HG03045 (cell line): ENCODE data around the gene SSMEM1.
"Not testable (repeated sequence)": the region's sequence is repeated elsewhere in the genome, so short reads cannot be mapped to it uniquely, and the experiment has no call there.

Experiments
- ATAC-seq: cut with Tn5 transposase; IDR thresholded peaks from one replicate; pipeline ENCODE4 v1.9.1; 2021; ENCODE audit warnings: mild to moderate bottlenecking, moderate library complexity; ENCODE audit not compliant: unreplicated experiment

Gene SSMEM1

GRCh38 chr7:130210181-130210935 is 2.7 kb downstream of the SSMEM1 start:
- ATAC-seq = no peak

GRCh38 chr7:130213828-130214227 is 6.2 kb downstream of the SSMEM1 start:
- ATAC-seq = no peak

GRCh38 chr7:130216025-130216424 is 8.4 kb downstream of the SSMEM1 start:
- ATAC-seq = no peak

GRCh38 chr7:130216750-130217149 is 9.1 kb downstream of the SSMEM1 start:
- no peak for ATAC-seq

GRCh38 chr7:130218806-130219620 is 11.4 kb downstream of the SSMEM1 start:
- no peak for ATAC-seq

- no peak for ATAC-seq
These were observed 12.2 kb downstream of the SSMEM1 start for GRCh38 chr7:130219871-130220270.

GRCh38 chr7:130221746-130222145 is 14.1 kb downstream of the SSMEM1 start:
- ATAC-seq = no peak

- ATAC-seq = no peak
These were observed 16.0 kb downstream of the SSMEM1 start for GRCh38 chr7:130223646-130224045.

- no peak for ATAC-seq
These were observed 16.6 kb downstream of the SSMEM1 start for GRCh38 chr7:130224210-130224609.

- not testable (repeated sequence) for ATAC-seq
These were observed 17.3 kb downstream of the SSMEM1 start for GRCh38 chr7:130224923-130225322.

GRCh38 chr7:130226333-130226732 is 18.7 kb downstream of the SSMEM1 start:
- ATAC-seq = no peak

- no peak for ATAC-seq
These were observed 20.4 kb downstream of the SSMEM1 start for GRCh38 chr7:130227883-130228575.

- ATAC-seq = no peak
These were observed 21.3 kb downstream of the SSMEM1 start for GRCh38 chr7:130228840-130229502.

- not testable (repeated sequence) for ATAC-seq
These were observed 22.3 kb downstream of the SSMEM1 start for GRCh38 chr7:130229981-130230380.

GRCh38 chr7:130231792-130232191 is 24.1 kb downstream of the SSMEM1 start:
- ATAC-seq = no peak

- ATAC-seq = no peak
These were observed 24.5 kb downstream of the SSMEM1 start for GRCh38 chr7:130232209-130232608.

- ATAC-seq = no peak
These were observed 26.4 kb downstream of the SSMEM1 start for GRCh38 chr7:130234078-130234477.

- not testable (repeated sequence) for ATAC-seq
These were observed 28.7 kb downstream of the SSMEM1 start for GRCh38 chr7:130236361-130236760.

- no peak for ATAC-seq
These were observed 32.6 kb downstream of the SSMEM1 start for GRCh38 chr7:130240240-130240639.

- ATAC-seq = no peak
These were observed 34.7 kb downstream of the SSMEM1 start for GRCh38 chr7:130242198-130243014.
